Tibial nerve (tissue), 4 donors: ENCODE results near the gene VGLL4.

Experiments
- EP300 ChIP-seq, 2 donors: sonication (generic); formaldehyde crosslinking; IDR thresholded peaks; one replicate each; pipeline ENCODE4 v1.6.1; 2017; ENCODE audit warnings: antibody characterized with exemption in 2 of 2, mild to moderate bottlenecking in 1 of 2
- TF ChIP-seq, protein P1 (sequence below), 5 experiments: fragments of 200-600 bp in 3 of 5; fragments of 450-650 bp in 2 of 5; sonication (generic) in 3 of 5; IDR thresholded peaks; one replicate each; pipeline ENCODE4 v1.5.1; 2016 to 2019; ENCODE audit warnings: antibody characterized with exemption in 5 of 5, mild to moderate bottlenecking in 3 of 5, moderate library complexity in 2 of 5

DNA sequence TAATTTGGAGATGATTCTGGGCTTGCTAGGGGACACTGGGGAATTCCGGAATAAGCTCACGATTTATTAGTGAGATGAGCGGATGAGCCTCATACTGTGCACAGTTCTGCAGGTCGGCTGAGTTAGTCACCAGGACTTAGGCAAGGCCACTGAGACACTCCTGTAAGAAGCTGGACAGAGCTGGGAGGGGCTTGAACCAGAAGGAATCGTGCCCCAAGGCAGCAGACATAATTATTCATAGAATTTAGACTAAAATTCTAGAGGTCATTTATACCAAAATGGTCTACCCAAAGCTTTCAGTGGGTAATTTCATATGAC lies 121.4 kb downstream of the VGLL4 start:
- TF ChIP-seq, protein P1, sequence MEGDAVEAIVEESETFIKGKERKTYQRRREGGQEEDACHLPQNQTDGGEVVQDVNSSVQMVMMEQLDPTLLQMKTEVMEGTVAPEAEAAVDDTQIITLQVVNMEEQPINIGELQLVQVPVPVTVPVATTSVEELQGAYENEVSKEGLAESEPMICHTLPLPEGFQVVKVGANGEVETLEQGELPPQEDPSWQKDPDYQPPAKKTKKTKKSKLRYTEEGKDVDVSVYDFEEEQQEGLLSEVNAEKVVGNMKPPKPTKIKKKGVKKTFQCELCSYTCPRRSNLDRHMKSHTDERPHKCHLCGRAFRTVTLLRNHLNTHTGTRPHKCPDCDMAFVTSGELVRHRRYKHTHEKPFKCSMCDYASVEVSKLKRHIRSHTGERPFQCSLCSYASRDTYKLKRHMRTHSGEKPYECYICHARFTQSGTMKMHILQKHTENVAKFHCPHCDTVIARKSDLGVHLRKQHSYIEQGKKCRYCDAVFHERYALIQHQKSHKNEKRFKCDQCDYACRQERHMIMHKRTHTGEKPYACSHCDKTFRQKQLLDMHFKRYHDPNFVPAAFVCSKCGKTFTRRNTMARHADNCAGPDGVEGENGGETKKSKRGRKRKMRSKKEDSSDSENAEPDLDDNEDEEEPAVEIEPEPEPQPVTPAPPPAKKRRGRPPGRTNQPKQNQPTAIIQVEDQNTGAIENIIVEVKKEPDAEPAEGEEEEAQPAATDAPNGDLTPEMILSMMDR (IDR thresholded peaks at IDR 0.05), result no peak
- TF ChIP-seq EP300 (IDR thresholded peaks at IDR 0.05), result no peak
